Stimulated activated CD4-positive, alpha-beta T cell treated with anti-CD3 and anti-CD28 coated beads, Interleukin-15, amount 100 ng/mL, for 24 hours (primary cell): Measurements from ENCODE around the gene ENO4.

Experiments
- DNase-seq: peaks from one replicate; pipeline ENCODE4 v3.0.0-alpha.2; 2020

Gene ENO4

GRCh38 chr10:116849248-116850057 is at the start of gene ENO4:
TSS of gene ENO4 (plus strand) at chr10:116849499. CDS start at chr10:116849567, 68 bp downstream.
- peak; percentile 56 for DNase-seq

GRCh38 chr10:116800286-116800929 is 48.9 kb upstream of the ENO4 start:
- DNase-seq = no peak

- DNase-seq = no peak
These were observed 47.6 kb upstream of the ENO4 start for GRCh38 chr10:116801658-116802057.

- no peak for DNase-seq
These were observed 46.8 kb upstream of the ENO4 start for GRCh38 chr10:116802474-116802873.

- no peak for DNase-seq
These were observed 46.4 kb upstream of the ENO4 start for GRCh38 chr10:116802876-116803275.

- no peak for DNase-seq
These were observed 45.6 kb upstream of the ENO4 start for GRCh38 chr10:116803451-116804249.

- no peak for DNase-seq
These were observed 40.6 kb upstream of the ENO4 start for GRCh38 chr10:116808706-116809105.

- no peak for DNase-seq
These were observed 39.7 kb upstream of the ENO4 start for GRCh38 chr10:116809483-116810119.

GRCh38 chr10:116810120-116810500 is 39.2 kb upstream of the ENO4 start:
- DNase-seq = no peak

GRCh38 chr10:116810895-116811294 is 38.4 kb upstream of the ENO4 start:
- DNase-seq = no peak

GRCh38 chr10:116811691-116812090 is 37.6 kb upstream of the ENO4 start:
- DNase-seq = no peak

GRCh38 chr10:116815641-116816415 is 33.5 kb upstream of the ENO4 start:
- DNase-seq = no peak

- no peak for DNase-seq
These were observed 32.1 kb upstream of the ENO4 start for GRCh38 chr10:116817178-116817577.

- DNase-seq = no peak
These were observed 31.4 kb upstream of the ENO4 start for GRCh38 chr10:116817780-116818343.

GRCh38 chr10:116819999-116820677 is 29.2 kb upstream of the ENO4 start:
- DNase-seq = no peak

- no peak for DNase-seq
These were observed 23.4 kb upstream of the ENO4 start for GRCh38 chr10:116825901-116826300.

GRCh38 chr10:116826803-116827202 is 22.5 kb upstream of the ENO4 start:
- DNase-seq = no peak

- DNase-seq = no peak
These were observed 22.1 kb upstream of the ENO4 start for GRCh38 chr10:116827214-116827671.

- DNase-seq = no peak
These were observed 21.2 kb upstream of the ENO4 start for GRCh38 chr10:116828116-116828515.

GRCh38 chr10:116829711-116830110 is 19.6 kb upstream of the ENO4 start:
- DNase-seq = no peak

GRCh38 chr10:116831086-116831485 is 18.2 kb upstream of the ENO4 start:
- no peak for DNase-seq
